Measurements from ENCODE around the gene KCTD16. TPM values are rescaled to one million over a fixed set of nuclear protein-coding genes. Genes with fewer than 3 reads are reported as not detected.

KCTD16 gene
- total and polyA plus RNA-seq, 2 experiments from 2014 or later, result 0.45 to 3.4 TPM

DNA sequence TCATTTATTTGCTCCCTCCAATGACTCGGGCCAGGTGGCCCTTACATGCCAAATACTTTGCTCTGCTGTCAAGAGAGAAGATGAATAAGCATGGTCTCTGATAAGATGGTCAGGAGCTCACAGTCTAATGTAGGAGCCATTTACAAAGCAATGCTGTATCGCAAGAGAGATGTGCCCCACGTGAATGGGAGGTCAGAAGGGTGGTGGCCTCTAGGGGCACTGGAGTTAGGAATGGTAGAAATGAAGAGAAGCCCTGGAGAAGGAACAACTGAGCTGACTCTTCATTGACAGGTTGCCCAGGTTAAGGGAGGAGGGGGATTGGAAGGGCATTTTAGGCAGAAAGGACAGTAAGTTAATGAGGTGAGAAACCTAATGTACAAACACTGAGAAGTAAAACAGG is 286.5 kb downstream of the KCTD16 start:
- no peaks in the 10 kb centered on the region for H4K20me1 ChIP-seq (ENCODE audit: insufficient read depth, poor library complexity, severe bottlenecking)
- no peak overlapping the region for H2AFZ ChIP-seq
- 78% methylated on average over 3 of the region's 3 CpGs for WGBS (ENCODE audit: low lambda C conversion rate, missing lambda C conversion rate)
- no peak overlapping the region for H3K4me2 ChIP-seq
- no peak for DNase-seq (ENCODE audit: low spot score)
- no peaks in the 10 kb centered on the region for H3K27me3 ChIP-seq
- no peak overlapping the region for H3K4me3 ChIP-seq
- H3K4me1 ChIP-seq (ENCODE audit: insufficient read depth), result no peaks in the 10 kb centered on the region
- no peaks in the 10 kb centered on the region for H3K79me2 ChIP-seq
- TF ChIP-seq EZH2phosphoT487 (IDR thresholded peaks at IDR 0.05; ENCODE audit: low read depth, severe bottlenecking, unreplicated experiment) (no peak), EZH2 (IDR thresholded peaks at IDR 0.05; ENCODE audit: borderline replicate concordance) (no peak)
- TF ChIP-seq, protein P1, sequence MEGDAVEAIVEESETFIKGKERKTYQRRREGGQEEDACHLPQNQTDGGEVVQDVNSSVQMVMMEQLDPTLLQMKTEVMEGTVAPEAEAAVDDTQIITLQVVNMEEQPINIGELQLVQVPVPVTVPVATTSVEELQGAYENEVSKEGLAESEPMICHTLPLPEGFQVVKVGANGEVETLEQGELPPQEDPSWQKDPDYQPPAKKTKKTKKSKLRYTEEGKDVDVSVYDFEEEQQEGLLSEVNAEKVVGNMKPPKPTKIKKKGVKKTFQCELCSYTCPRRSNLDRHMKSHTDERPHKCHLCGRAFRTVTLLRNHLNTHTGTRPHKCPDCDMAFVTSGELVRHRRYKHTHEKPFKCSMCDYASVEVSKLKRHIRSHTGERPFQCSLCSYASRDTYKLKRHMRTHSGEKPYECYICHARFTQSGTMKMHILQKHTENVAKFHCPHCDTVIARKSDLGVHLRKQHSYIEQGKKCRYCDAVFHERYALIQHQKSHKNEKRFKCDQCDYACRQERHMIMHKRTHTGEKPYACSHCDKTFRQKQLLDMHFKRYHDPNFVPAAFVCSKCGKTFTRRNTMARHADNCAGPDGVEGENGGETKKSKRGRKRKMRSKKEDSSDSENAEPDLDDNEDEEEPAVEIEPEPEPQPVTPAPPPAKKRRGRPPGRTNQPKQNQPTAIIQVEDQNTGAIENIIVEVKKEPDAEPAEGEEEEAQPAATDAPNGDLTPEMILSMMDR (IDR thresholded peaks at IDR 0.05; ENCODE audit: poor library complexity), result no peak
- H3K36me3 ChIP-seq (replicated peaks; ENCODE audit: insufficient read depth, low read depth), result no peaks in the 10 kb centered on the region
- no peaks in the 10 kb centered on the region for H3K9me3 ChIP-seq (ENCODE audit: low read depth)
- H3K9me2 ChIP-seq (replicated peaks; ENCODE audit: insufficient read depth), result no peaks in the 10 kb centered on the region
- no peak overlapping the region for H3K27ac ChIP-seq

DNA sequence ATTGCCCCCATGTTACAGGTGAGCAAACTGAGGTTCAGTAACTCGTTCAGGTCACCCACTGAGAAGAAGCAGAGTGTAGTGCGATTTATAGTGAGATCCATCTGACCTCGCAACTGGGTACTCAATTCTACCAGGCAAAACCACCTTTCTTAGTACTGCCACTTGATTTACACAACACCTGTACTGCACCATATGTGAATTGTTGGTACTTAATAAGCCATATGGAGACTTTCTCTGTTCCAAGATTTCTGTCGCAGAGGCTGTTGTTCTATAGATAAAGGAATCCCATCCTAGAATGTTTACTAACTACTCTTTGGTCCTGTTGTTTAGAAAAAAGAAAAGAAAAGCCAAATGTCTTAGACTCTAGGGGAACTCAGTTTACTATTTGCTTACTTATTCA is 287.5 kb downstream of the KCTD16 start:
- H3K4me2 ChIP-seq, result no peak overlapping the region
- no peaks in the 10 kb centered on the region for H3K27me3 ChIP-seq
- no peak for DNase-seq (ENCODE audit: low spot score)
- H3K9me2 ChIP-seq (replicated peaks; ENCODE audit: insufficient read depth), result no peaks in the 10 kb centered on the region
- no peaks in the 10 kb centered on the region for H3K79me2 ChIP-seq
- H2AFZ ChIP-seq, result no peak overlapping the region
- no peaks in the 10 kb centered on the region for H3K36me3 ChIP-seq (replicated peaks; ENCODE audit: insufficient read depth, low read depth)
- H4K20me1 ChIP-seq (ENCODE audit: insufficient read depth, poor library complexity, severe bottlenecking), result no peaks in the 10 kb centered on the region
- H3K27ac ChIP-seq, result no peak overlapping the region
- H3K4me3 ChIP-seq, result no peak overlapping the region
- H3K9me3 ChIP-seq (ENCODE audit: low read depth), result no peaks in the 10 kb centered on the region
- no peak for TF ChIP-seq EZH2 (IDR thresholded peaks at IDR 0.05; ENCODE audit: borderline replicate concordance)
- no peak for TF ChIP-seq EZH2phosphoT487 (IDR thresholded peaks at IDR 0.05; ENCODE audit: low read depth, severe bottlenecking, unreplicated experiment)
- TF ChIP-seq, protein P1 (IDR thresholded peaks at IDR 0.05; ENCODE audit: poor library complexity), result no peak
- no peaks in the 10 kb centered on the region for H3K4me1 ChIP-seq (ENCODE audit: insufficient read depth)
- 98% methylated on average over 4 of the region's 4 CpGs for WGBS (ENCODE audit: low lambda C conversion rate, missing lambda C conversion rate)

DNA sequence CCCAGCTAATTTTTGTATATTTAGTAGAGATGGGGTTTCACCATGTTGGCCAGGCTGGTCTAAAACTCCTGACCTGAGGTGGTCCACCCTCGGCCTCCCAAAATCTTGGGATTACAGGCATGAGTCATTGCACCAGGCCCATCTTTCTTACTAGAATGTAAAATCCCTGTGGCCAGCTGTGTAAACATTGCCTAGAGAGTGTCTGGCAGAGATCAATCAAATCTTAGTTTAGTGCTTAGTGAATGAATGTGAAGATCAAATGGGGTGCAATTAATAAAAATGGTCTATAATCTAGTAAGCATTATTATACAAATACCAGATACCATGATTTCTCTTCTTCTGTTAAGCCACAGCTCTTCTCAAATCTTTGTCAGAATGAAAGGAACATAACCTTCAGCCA is 289.9 kb downstream of the KCTD16 start:
- WGBS (ENCODE audit: low lambda C conversion rate, missing lambda C conversion rate), result 40% methylated on average over 1 of the region's 1 CpG
- H3K27ac ChIP-seq, result no peak overlapping the region
- TF ChIP-seq EZH2phosphoT487 (IDR thresholded peaks at IDR 0.05; ENCODE audit: low read depth, severe bottlenecking, unreplicated experiment), result no peak

DNA sequence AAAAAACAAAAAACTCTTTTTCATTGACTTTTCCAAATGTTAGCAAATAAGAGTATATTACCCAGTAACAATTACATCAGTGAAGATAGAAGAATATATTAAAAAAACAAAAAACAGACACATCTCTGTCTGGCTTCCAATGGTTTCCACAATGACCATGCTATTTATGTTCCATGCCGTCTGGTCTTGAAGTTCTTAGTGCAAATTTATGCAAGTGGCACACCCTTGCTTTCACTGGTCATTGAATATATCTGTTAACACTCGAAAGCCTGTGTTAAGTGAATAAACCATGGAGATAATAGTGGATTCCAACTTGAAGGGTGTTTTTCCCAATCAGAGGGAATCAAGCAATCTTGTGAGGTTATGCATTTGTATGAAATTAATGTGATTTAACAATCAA is 291.9 kb downstream of the KCTD16 start:
- 74% methylated on average over 2 of the region's 2 CpGs for WGBS (ENCODE audit: low lambda C conversion rate, missing lambda C conversion rate)
- H3K27me3 ChIP-seq, result no peaks in the 10 kb centered on the region
- no peaks in the 10 kb centered on the region for H3K9me2 ChIP-seq (replicated peaks; ENCODE audit: insufficient read depth)
- no peak overlapping the region for H3K4me3 ChIP-seq
- no peaks in the 10 kb centered on the region for H3K36me3 ChIP-seq (replicated peaks; ENCODE audit: insufficient read depth, low read depth)
- H2AFZ ChIP-seq, result no peak overlapping the region
- no peaks in the 10 kb centered on the region for H3K4me1 ChIP-seq (ENCODE audit: insufficient read depth)
- no peak for DNase-seq (ENCODE audit: low spot score)
- no peak overlapping the region for H3K4me2 ChIP-seq
- H4K20me1 ChIP-seq (ENCODE audit: insufficient read depth, poor library complexity, severe bottlenecking), result no peaks in the 10 kb centered on the region
- no peak overlapping the region for H3K27ac ChIP-seq
- no peaks in the 10 kb centered on the region for H3K9me3 ChIP-seq (ENCODE audit: low read depth)
- no peaks in the 10 kb centered on the region for H3K79me2 ChIP-seq
- TF ChIP-seq, protein P1 (IDR thresholded peaks at IDR 0.05; ENCODE audit: poor library complexity), result no peak
- TF ChIP-seq EZH2 (IDR thresholded peaks at IDR 0.05; ENCODE audit: borderline replicate concordance) (no peak), EZH2phosphoT487 (IDR thresholded peaks at IDR 0.05; ENCODE audit: low read depth, severe bottlenecking, unreplicated experiment) (no peak)

More for the DNA sequence above, 289.9 kb downstream of the KCTD16 start:
- no peak overlapping the region for H3K4me3 ChIP-seq
- H3K36me3 ChIP-seq (replicated peaks; ENCODE audit: insufficient read depth, low read depth), result no peaks in the 10 kb centered on the region
- H3K9me3 ChIP-seq (ENCODE audit: low read depth), result no peaks in the 10 kb centered on the region
- H2AFZ ChIP-seq, result no peak overlapping the region
- DNase-seq (ENCODE audit: low spot score), result no peak
- no peak overlapping the region for H3K4me2 ChIP-seq
- no peaks in the 10 kb centered on the region for H3K9me2 ChIP-seq (replicated peaks; ENCODE audit: insufficient read depth)
- H4K20me1 ChIP-seq (ENCODE audit: insufficient read depth, poor library complexity, severe bottlenecking), result no peaks in the 10 kb centered on the region
- H3K27me3 ChIP-seq, result no peaks in the 10 kb centered on the region
- no peaks in the 10 kb centered on the region for H3K79me2 ChIP-seq
- no peaks in the 10 kb centered on the region for H3K4me1 ChIP-seq (ENCODE audit: insufficient read depth)
